Ascending aorta (tissue), 2 donors: Measurements from ENCODE around the gene LTBP3. TPM values are rescaled to one million over a fixed set of nuclear protein-coding genes. Genes with fewer than 3 reads are reported as not detected.

ENCODE experiments used
- DNase-seq, 2 donors: peaks; one replicate each; pipeline ENCODE4 v3.0.0-alpha.2; 2019; ENCODE audit warnings: low spot score in 2 of 2
- H3K27ac ChIP-seq, 2 donors: fragments of 200-600 bp; sonication (generic); one replicate each; pipeline ENCODE4 v1.5.1; 2016 to 2017; ENCODE audit warnings: mild to moderate bottlenecking in 1 of 2
- H3K27me3 ChIP-seq: fragments of 200-600 bp; sonication (generic); one replicate; pipeline ENCODE4 v1.5.1; 2017
- H3K36me3 ChIP-seq, 2 donors: fragments of 200-600 bp; sonication (generic); one replicate each; pipeline ENCODE4 v1.5.1; 2016
- H3K4me1 ChIP-seq, 2 donors: fragments of 200-600 bp; sonication (generic); one replicate each; pipeline ENCODE4 v1.5.1; 2016 to 2017; ENCODE audit warnings: mild to moderate bottlenecking in 1 of 2
- H3K4me3 ChIP-seq, 2 donors: fragments of 200-600 bp; sonication (generic); one replicate each; pipeline ENCODE4 v1.5.1; 2016 to 2017; ENCODE audit warnings: mild to moderate bottlenecking in 1 of 2
- H3K9me3 ChIP-seq, 2 donors: fragments of 200-600 bp; sonication (generic); one replicate each; pipeline ENCODE4 v1.5.1; 2016
- intact Hi-C: fragments of 100-400 bp; cut with DNase I; formaldehyde crosslinking; loops from one replicate; pipeline ENCODE4 v1.15.1; 2023
- total RNA-seq: library from RNA; depleted of rRNA; stranded (reverse); fragments of >200 nt; gene quantifications from one replicate; pipeline ENCODE4 v1.1.0, GENCODE V29; 2016
- TF ChIP-seq, protein P1 (sequence below), 3 experiments: fragments of 200-600 bp in 2 of 3; fragments of 450-650 bp in 1 of 3; sonication (generic) in 2 of 3; IDR thresholded peaks; one replicate each; pipeline ENCODE4 v1.5.1; 2016 to 2019; ENCODE audit warnings: antibody characterized with exemption in 3 of 3, mild to moderate bottlenecking in 1 of 3, moderate library complexity in 1 of 3

Gene LTBP3
- total RNA-seq, 1 donor from 2014 or later, result 702 TPM

DNA sequence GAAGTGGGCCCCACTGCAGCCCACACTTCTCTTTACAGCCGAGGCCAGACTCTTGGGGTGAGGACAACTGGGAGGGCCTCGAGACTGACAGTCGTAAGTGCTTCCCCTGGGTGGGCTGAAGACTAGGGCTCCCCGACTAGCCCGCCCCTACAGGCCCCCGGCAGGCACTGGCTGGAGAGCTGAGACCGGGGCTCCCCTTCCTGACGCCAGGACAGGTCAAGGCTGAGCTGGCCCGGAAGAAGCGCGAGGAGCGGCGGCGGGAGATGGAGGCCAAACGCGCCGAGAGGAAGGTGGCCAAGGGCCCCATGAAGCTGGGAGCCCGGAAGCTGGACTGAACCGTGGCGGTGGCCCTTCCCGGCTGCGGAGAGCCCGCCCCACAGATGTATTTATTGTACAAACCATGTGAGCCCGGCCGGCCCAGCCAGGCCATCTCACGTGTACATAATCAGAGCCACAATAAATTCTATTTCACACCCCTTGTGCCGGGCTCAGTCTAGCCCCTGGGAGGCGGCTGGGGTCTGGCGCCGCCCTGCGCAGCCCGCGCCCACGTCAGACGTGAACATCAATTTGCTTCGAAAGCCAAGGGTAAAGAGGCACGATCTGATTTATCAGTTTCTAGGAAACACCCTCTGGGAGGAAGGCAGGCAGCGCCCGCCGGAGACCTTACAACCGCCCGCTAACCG lies 19.8 kb downstream of the LTBP3 start:
- TF ChIP-seq, protein P1, sequence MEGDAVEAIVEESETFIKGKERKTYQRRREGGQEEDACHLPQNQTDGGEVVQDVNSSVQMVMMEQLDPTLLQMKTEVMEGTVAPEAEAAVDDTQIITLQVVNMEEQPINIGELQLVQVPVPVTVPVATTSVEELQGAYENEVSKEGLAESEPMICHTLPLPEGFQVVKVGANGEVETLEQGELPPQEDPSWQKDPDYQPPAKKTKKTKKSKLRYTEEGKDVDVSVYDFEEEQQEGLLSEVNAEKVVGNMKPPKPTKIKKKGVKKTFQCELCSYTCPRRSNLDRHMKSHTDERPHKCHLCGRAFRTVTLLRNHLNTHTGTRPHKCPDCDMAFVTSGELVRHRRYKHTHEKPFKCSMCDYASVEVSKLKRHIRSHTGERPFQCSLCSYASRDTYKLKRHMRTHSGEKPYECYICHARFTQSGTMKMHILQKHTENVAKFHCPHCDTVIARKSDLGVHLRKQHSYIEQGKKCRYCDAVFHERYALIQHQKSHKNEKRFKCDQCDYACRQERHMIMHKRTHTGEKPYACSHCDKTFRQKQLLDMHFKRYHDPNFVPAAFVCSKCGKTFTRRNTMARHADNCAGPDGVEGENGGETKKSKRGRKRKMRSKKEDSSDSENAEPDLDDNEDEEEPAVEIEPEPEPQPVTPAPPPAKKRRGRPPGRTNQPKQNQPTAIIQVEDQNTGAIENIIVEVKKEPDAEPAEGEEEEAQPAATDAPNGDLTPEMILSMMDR (IDR thresholded peaks at IDR 0.05), result no peak
- Histone ChIP-seq H3K4me1 (peaks cover 16 to 22% of the 10 kb centered on the region in 2 donors), H3K36me3 (peaks cover 43 to 59% of the 10 kb centered on the region in 2 donors), H3K27ac (no peak overlapping the region), H3K4me3 (no peak overlapping the region), H3K9me3 (no peaks in the 10 kb centered on the region), H3K27me3 (no peaks in the 10 kb centered on the region)
- no peak for DNase-seq
- intact Hi-C loops, result no loop called here

DNA sequence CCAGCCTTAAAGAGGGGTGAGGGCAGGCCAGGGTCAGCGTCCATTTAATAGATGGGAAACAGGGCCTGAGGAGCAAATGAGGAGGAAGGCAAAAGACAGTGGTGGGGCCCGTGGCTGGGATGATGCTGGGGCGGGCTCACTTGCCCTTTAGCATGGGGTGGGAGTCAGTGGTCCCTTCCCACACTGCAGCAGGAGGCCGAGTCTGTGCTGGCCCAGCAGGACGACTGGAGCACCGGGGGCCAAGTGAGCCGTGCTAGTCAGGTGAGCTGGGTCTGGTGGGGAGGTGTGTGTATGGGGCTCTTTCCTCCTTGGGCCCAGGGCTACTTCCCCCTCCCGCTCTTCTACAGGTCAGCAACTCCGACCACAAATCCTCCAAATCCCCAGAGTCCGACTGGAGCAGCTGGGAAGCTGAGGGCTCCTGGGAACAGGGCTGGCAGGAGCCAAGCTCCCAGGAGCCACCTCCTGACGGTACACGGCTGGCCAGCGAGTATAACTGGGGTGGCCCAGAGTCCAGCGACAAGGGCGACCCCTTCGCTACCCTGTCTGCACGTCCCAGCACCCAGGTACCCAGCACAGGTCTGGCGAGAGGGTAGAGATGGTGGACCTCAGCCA lies 20.4 kb downstream of the LTBP3 start:
- peaks cover 43 to 59% of the 10 kb centered on the region in 2 donors for H3K36me3 ChIP-seq
- TF ChIP-seq, protein P1 (IDR thresholded peaks at IDR 0.05), result no peak
- H3K27ac ChIP-seq, result peak overlapping the region in 1 of 2 donors; percentile 29
- DNase-seq, result no peak
- no peak overlapping the region for H3K4me3 ChIP-seq
- intact Hi-C loops, result no loop called here
- no peaks in the 10 kb centered on the region for H3K9me3 ChIP-seq
- peaks cover 16 to 22% of the 10 kb centered on the region in 2 donors for H3K4me1 ChIP-seq
- H3K27me3 ChIP-seq, result no peaks in the 10 kb centered on the region

DNA sequence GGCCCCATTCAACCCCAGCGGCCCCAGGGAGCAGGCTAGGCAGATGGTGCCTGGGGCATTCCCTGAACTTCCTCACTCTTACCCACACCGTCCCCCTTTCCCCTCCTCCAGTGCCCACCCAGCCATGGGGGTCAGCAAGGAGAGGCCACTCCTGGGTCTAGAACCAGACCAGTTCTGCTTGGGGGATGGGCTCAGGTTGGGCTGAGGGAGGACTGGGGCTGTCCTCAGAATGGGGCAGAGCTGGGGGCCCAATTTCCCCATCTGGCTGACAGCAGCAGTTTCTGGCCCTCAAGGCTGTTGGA lies 20.9 kb downstream of the LTBP3 start:
- intact Hi-C loops, result no loop called here
- no peaks in the 10 kb centered on the region for H3K9me3 ChIP-seq
- TF ChIP-seq, protein P1 (IDR thresholded peaks at IDR 0.05), result no peak
- DNase-seq, result no peak
- no peaks in the 10 kb centered on the region for H3K27me3 ChIP-seq
- H3K27ac ChIP-seq, result peak overlapping the region in 1 of 2 donors; percentile 29
- H3K4me1 ChIP-seq, result peaks cover 16 to 22% of the 10 kb centered on the region in 2 donors
- H3K4me3 ChIP-seq, result no peak overlapping the region
- H3K36me3 ChIP-seq, result peaks cover 47 to 60% of the 10 kb centered on the region in 2 donors

DNA sequence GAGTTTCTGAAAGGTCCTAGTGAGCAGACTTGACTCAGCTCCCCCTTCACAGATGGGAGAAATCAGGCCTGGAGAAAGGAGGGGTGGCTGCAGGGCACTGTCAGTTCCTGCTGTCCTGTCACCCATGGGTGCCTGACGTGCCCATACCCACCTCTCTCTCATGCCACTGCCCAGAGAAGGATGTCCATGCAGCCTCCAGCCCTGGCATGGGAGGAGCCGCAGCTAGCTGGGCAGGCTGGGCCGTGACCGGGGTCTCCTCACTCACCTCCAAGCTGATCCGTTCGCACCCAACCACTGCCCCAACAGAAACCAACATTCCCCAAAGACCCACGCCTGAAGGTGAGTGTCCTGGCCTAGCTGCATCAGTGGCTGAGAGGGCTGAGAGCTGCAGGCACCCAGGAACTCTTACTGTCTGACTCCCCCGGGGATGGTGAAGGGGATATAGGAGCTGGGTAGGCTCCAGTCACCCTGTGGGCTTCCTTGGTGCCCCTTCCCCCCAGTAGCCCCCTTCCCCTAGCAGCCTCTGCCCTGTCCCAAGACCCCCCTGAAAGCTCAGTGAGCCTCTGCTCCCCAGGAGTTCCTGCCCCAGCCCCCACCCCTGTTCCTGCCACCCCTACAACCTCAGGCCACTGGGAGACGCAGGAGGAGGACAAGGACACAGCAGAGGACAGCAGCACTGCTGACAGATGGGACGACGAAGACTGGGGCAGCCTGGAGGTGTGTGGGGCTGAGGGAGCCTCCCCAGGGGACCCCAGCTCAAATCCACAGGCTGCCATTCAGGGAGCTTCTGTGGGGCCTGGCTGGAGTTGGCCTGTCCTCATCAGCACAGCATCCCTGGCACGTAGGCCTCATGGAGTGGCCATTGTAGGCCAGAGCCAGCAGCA lies 21.5 kb downstream of the LTBP3 start:
- Histone ChIP-seq H3K27ac (peak overlapping the region in 1 of 2 donors; percentile 29), H3K36me3 (peaks cover 52 to 66% of the 10 kb centered on the region in 2 donors), H3K4me3 (no peak overlapping the region), H3K27me3 (no peaks in the 10 kb centered on the region), H3K4me1 (peaks cover 14 to 18% of the 10 kb centered on the region in 2 donors), H3K9me3 (no peaks in the 10 kb centered on the region)
- DNase-seq, result no peak
- TF ChIP-seq, protein P1 (IDR thresholded peaks at IDR 0.05), result no peak
- intact Hi-C loops, result no loop called here

DNA sequence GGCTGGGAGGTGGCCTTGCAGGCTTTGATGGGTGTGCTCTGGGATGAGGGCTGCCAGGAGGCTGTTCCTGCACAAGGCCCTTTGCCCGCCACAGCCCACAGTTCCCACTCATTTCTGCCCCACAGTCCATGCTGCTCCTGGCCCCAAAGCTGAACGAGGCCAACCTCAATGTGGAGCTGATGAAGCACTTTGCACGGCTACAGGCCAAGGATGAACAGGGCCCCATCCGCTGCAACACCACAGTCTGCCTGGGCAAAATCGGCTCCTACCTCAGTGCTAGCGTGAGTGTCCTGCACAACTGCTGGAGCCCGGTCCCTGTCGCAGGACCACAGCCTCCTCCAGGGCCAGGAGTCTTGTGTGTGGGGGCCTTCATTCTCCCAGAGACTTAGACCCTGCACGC lies 23.1 kb downstream of the LTBP3 start:
- Histone ChIP-seq H3K36me3 (peaks cover 64 to 82% of the 10 kb centered on the region in 2 donors), H3K9me3 (no peaks in the 10 kb centered on the region)
- intact Hi-C loops, result no loop called here

More for the DNA sequence above, 23.1 kb downstream of the LTBP3 start:
- H3K27ac ChIP-seq, result no peak overlapping the region
- TF ChIP-seq, protein P1 (IDR thresholded peaks at IDR 0.05), result no peak
- no peaks in the 10 kb centered on the region for H3K27me3 ChIP-seq
- DNase-seq, result no peak
- peaks cover 6 to 7% of the 10 kb centered on the region in 2 donors for H3K4me1 ChIP-seq
- H3K4me3 ChIP-seq, result no peak overlapping the region
